Natural killer cell (primary cell): ENCODE results near the gene PAQR5. TPM values are rescaled to one million over a fixed set of nuclear protein-coding genes. Genes with fewer than 3 reads are reported as not detected.
A peak's percentile ranks its signal among the peaks of the same experiment; 100 is the strongest.

Source experiments
- ATAC-seq, 3 donors: fragments of 150-1000 bp in 2 of 3; fragments of 200-7000 bp in 1 of 3; cut with Tn5 transposase; 1 replicate in 1 of 3; 2 replicates in 2 of 3; pipeline ENCODE4 v1.10.0; 2021; ENCODE audit warnings: mild to moderate bottlenecking in 2 of 3, moderate library complexity in 2 of 3
- DNase-seq, 2 donors: peaks; one replicate each; pipeline versions ENCODE4 v3.0.0 to v3.0.0-alpha.2; 2013 to 2021; ENCODE audit warnings: mixed read lengths in 1 of 2
- H3K27ac ChIP-seq: one replicate; pipeline ENCODE4 v1.5.1; 2013; ENCODE audit warnings: mild to moderate bottlenecking, low read length
- H3K27me3 ChIP-seq: one replicate; pipeline ENCODE4 v1.6.1; 2013; ENCODE audit warnings: low read length; ENCODE audit not compliant: control insufficient read depth, insufficient read depth
- H3K36me3 ChIP-seq: one replicate; pipeline ENCODE4 v1.6.1; 2013; ENCODE audit warnings: low read length; ENCODE audit not compliant: control insufficient read depth, insufficient read depth
- H3K4me1 ChIP-seq: one replicate; pipeline ENCODE4 v1.6.1; 2013; ENCODE audit warnings: low read length; ENCODE audit not compliant: control insufficient read depth, insufficient read depth
- H3K4me3 ChIP-seq: one replicate; pipeline ENCODE4 v1.5.1; 2013; ENCODE audit warnings: low read length
- H3K9me3 ChIP-seq: one replicate; pipeline ENCODE4 v1.6.1; 2013; ENCODE audit warnings: low read length; ENCODE audit not compliant: control insufficient read depth, insufficient read depth
- H3K27ac Mint-ChIP-seq, 2 donors: one replicate each; pipeline ENCODE4 v1.8.0; 2022; ENCODE audit warnings: mild to moderate bottlenecking in 2 of 2, mixed read lengths in 2 of 2, moderate library complexity in 1 of 2
- H3K27me3 Mint-ChIP-seq, 2 donors: one replicate each; pipeline ENCODE4 v1.8.0; 2022; ENCODE audit warnings: low read depth in 2 of 2, mixed read lengths in 2 of 2
- H3K36me3 Mint-ChIP-seq: one replicate; pipeline ENCODE4 v1.8.0; 2022; ENCODE audit warnings: mixed read lengths
- H3K4me1 Mint-ChIP-seq, 2 donors: one replicate each; pipeline ENCODE4 v1.8.0; 2022; ENCODE audit warnings: mixed read lengths in 2 of 2
- H3K4me3 Mint-ChIP-seq: one replicate; pipeline ENCODE4 v1.8.0; 2022; ENCODE audit warnings: mild to moderate bottlenecking, moderate library complexity, mixed read lengths
- H3K9me3 Mint-ChIP-seq, 2 donors: one replicate each; pipeline ENCODE4 v1.8.0; 2022; ENCODE audit warnings: mixed read lengths in 2 of 2
- WGBS: methylation state at CpG from one replicate; pipeline ENCODE4 v1.1.7; 2013; ENCODE audit warnings: missing lambda C conversion rate; ENCODE audit not compliant: insufficient coverage; 5-methylcytosine and 5-hydroxymethylcytosine counted together
- intact Hi-C: fragments of 100-400 bp; cut with micrococcal nuclease; formaldehyde crosslinking; loops from one replicate; pipeline ENCODE4 v1.14.2; 2022
- total RNA-seq, 4 donors: library from RNA; stranded (reverse); fragments of 120-200 nt in 1 of 4; gene quantifications; one replicate each; pipeline versions ENCODE4 v1.2.3 to v1.2.4, GENCODE V29; 2013 to 2022
- TF ChIP-seq, protein P1 (sequence below): fragments of 200-600 bp; IDR thresholded peaks from one replicate; pipeline ENCODE4 v1.8.0; 2022; ENCODE audit warnings: antibody characterized with exemption

Gene PAQR5
- total RNA-seq, 3 donors from 2014 or later (not counting 1 experiment from before 2014, with no cell fraction given) = 0.40 to 1.1 (median 0.59) TPM

DNA sequence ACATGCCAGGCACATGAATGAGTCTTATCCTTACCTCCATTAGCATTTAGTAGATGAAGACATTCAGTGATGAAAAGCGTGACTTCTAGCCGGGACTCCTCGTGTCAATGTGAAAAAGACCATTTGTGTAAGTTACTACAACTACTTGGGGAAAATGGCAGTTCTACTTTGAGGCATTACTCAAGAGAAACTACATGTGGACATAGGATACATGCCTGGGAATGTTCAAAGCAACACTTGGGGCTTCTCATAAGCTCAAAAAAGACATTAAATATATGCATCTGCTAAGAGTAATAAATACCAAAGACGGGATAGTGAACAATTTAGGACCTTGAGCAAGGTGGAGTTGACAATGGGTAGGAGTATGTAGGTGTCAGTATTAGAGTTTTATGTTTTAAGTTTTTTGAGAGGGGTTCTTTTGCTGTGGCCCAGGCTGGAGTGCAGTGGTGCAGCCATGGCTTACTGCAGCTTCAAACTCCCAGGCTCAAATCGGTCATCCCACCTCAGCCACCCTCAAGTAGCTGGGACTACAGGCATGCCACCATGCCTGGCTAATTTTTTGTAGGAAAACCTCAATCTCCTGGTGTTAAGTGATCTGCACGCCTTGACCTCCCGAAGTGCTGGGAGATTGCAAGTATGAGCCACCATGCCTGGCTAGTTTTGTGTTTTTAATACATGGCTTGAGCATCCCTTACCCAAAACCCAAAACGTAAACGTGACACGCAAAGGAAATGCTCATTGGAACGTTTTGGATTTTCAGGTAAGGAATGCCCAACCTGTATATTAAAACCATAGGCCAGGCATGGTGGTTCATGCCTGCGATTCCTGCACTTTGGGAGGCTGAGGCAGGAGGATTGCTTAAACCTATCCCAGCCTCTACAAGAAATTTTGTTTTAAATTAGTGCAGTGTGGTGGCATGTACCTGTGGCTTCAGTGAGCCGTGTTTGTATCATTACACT, 157.8 kb downstream of the PAQR5 start:
- TF ChIP-seq, protein P1, sequence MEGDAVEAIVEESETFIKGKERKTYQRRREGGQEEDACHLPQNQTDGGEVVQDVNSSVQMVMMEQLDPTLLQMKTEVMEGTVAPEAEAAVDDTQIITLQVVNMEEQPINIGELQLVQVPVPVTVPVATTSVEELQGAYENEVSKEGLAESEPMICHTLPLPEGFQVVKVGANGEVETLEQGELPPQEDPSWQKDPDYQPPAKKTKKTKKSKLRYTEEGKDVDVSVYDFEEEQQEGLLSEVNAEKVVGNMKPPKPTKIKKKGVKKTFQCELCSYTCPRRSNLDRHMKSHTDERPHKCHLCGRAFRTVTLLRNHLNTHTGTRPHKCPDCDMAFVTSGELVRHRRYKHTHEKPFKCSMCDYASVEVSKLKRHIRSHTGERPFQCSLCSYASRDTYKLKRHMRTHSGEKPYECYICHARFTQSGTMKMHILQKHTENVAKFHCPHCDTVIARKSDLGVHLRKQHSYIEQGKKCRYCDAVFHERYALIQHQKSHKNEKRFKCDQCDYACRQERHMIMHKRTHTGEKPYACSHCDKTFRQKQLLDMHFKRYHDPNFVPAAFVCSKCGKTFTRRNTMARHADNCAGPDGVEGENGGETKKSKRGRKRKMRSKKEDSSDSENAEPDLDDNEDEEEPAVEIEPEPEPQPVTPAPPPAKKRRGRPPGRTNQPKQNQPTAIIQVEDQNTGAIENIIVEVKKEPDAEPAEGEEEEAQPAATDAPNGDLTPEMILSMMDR = no peak
- WGBS = 95% methylated on average over 13 of the region's 13 CpGs
- peaks cover 32% of the 10 kb centered on the region for H3K36me3 ChIP-seq
- Mint-ChIP-seq H3K9me3 (no peaks in the 10 kb centered on the region), H3K27me3 (no peaks in the 10 kb centered on the region), H3K36me3 (peaks cover 9% of the 10 kb centered on the region), H3K4me3 (no peak overlapping the region), H3K27ac (peak overlapping the region; percentile 98 to 100), H3K4me1 (peaks cover 43 to 45% of the 10 kb centered on the region in 2 donors)
- ATAC-seq (no peak), DNase-seq (no peak)
- H3K27ac ChIP-seq = no peak overlapping the region
- H3K4me1 ChIP-seq = peaks cover 24% of the 10 kb centered on the region
- no peaks in the 10 kb centered on the region for H3K27me3 ChIP-seq
- no peaks in the 10 kb centered on the region for H3K9me3 ChIP-seq
- intact Hi-C loops = no loop called here
- no peak overlapping the region for H3K4me3 ChIP-seq

Other genes with a start within 250 kb of the PAQR5 start
- 1 to 10 TPM; 2.0 to 4.5 (median 3.4) TPM for gene GLCE, start 138.3 kb upstream of the PAQR5 start, total RNA-seq
- 1 to 10 TPM; 1.2 to 2.1 (median 1.9) TPM for gene KIF23, start 115.4 kb downstream of the PAQR5 start, total RNA-seq
- gene RPLP1, start 153.9 kb downstream of the PAQR5 start, total RNA-seq = 1,000 to 10,000 TPM in 1 of 3 donors, 100 to 1,000 TPM in 2; 895 to 1,167 (median 974) TPM